ENCODE measurements around the gene NFKBIA.
"Not testable (repeated sequence)": the region's sequence is repeated elsewhere in the genome, so short reads cannot be mapped to it uniquely, and the experiment has no call there.

NFKBIA gene

GRCh38 chr14:35404449-35405303 lies at the start of gene NFKBIA:
Gene NFKBIA, minus strand, starts transcription at chr14:35404749. Its CDS starts 105 bp downstream, at chr14:35404644.
- peak; percentile 85 for DNase-seq

DNA sequence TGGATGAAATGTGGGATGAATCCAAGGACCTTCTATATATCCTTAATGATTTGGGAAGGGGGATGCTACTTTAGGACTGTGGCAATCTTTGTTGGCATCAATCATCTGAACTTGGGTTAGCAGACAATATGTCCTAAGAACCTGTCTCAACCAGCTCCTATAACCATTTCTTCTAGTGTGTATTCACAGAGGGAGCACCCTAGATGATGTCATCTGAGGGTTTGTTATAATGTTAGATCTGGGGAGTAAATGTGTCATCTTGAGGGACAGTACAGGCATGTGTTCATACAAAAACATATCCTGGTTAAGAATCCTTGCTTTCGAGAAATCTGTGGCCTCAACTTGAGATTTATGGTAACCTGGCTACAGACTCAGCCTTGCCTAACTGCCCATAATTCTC lies 41.9 kb upstream of the NFKBIA start:
- DNase-seq: no peak

DNA sequence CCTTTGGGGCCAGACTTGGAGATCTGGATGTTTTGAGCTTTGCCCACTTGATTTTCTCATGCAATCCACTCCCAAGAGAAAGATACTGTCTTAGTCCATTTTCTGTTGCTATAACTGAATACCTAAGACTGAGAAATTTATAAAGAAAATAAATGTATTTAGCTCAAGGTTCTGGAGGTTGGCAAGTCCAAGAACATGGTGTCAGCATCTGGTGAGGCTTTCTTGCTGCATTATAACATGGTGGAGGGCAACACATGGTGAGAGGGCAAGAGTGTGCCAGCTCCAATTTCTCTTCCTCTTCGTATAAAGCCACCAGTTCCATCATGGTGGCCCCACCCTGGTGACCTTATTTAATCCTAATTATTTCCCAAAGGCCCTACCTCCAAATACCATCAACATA lies 39.6 kb upstream of the NFKBIA start:
- no peak for DNase-seq

DNA sequence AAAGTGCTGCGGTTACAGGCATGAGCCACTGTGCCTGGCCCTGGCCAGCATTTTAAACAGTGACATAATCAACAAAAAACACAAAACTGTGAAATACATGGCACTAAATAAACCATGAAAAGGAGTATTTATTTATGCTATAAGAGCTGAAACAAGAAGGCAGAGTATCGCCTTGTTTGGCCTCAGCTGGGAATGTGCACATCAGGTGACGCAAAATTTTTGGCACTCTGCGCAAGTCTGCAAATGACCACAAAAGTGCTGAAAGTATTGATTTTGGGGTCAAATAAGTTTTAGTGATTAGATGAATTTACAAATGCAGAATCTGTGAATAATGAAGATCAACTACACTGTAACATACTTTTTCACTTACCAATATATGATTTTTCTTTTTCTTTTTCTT lies 36.6 kb upstream of the NFKBIA start:
- no peak for DNase-seq

GRCh38 chr14:35438910-35439713 lies 34.6 kb upstream of the NFKBIA start:
- DNase-seq: peak; percentile 9

- DNase-seq: not testable (repeated sequence)
These were observed 33.9 kb upstream of the NFKBIA start for GRCh38 chr14:35438492-35438891.

DNA sequence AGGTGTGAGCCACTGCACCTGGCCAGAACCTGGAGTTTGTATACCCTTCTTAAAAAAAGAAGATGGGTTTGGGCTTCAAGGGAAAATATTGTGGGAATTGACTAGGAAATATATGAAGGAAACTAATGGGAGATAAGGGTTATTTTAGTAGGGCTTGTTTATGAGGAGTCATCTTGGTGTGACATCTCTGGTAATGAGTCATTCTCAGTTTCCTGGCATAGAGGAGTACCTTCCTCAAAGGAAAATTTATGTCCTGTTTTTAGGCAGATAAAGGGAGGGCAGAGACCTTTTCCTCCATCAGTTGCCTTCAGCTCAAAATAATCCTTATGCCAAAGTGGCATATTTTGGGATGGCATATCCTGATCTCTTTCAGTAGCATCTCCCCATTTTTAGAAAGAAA lies 30.6 kb upstream of the NFKBIA start:
- DNase-seq: peak; percentile 2

DNA sequence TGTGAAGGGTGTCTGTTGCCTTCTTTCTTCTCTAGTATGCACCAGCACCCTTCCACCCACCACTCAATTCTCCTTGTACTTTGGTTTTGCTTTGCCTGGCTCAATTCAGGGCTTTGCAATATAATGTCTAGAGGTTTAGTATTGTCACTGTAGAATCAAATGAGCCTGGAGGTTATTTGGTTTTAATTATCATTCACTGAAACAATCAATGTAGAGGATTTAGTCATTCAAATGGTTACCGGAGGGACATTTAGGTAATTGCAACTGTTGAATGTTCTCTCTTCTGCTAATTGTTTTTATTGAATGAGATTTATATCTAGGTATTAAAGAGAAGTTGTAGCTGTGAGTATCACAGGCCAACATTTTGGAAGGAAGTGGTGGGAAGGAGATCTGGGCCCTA lies 29.3 kb upstream of the NFKBIA start:
- no peak for DNase-seq

DNA sequence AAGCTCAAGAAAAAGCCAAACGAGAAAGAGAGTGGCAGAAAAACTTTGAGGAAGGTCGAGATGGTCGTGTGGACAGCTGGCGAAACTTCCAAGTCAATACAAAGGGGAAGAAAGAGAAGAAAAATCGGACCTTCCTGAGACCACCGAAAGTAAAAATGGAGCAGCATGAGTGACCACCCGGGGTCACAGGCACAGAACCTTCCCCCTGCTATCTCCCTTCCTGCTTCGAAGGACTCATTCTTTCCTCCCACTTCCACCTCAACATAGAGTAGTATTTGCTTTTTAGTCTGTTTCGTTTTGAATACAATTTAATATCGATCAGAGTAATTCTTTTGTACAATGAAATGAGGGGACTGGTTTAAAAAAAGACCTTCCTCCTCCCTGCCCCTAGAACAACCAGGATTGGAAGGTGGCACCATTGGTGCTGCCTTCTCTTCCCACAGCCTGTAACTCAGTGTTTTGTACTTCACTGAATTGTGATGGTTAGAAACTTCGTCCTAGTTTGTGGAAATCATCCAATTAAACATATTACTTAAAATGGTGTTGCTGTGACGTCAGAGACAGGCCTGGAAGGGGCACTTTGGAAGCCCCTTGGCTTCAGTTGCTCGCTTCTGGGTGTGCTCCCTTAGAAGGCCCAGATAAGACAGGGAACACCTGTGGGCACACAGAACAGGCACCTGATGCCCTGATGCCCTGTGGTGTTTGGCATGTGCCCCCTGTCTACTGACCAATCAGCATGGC lies 26.1 kb upstream of the NFKBIA start:
- no peak for DNase-seq

- DNase-seq: no peak
These were observed 25.4 kb upstream of the NFKBIA start for GRCh38 chr14:35429951-35430350.

DNA sequence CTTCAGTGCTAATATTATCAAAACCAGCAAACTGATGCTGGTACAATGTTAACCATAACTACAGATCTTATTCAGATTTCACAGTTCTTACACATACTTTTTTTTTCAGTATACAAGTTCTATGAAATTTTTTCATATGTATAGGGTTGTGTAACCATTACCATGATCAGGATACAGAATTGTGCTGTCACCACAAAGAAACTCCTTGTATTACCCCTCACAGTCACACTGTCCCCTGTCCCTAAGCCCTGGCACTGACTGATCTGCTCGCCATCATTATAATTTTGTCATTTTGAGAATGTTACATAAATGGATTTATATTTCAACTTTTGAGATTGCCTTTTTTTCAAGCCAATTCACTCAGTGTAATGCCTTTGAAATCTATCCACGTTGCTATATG lies 21.3 kb upstream of the NFKBIA start:
- DNase-seq: no peak

- DNase-seq: no peak
These were observed 19.1 kb upstream of the NFKBIA start for GRCh38 chr14:35423621-35424020.

- peak; percentile 83 for DNase-seq
These were observed 15.7 kb upstream of the NFKBIA start for GRCh38 chr14:35420036-35420811.

DNA sequence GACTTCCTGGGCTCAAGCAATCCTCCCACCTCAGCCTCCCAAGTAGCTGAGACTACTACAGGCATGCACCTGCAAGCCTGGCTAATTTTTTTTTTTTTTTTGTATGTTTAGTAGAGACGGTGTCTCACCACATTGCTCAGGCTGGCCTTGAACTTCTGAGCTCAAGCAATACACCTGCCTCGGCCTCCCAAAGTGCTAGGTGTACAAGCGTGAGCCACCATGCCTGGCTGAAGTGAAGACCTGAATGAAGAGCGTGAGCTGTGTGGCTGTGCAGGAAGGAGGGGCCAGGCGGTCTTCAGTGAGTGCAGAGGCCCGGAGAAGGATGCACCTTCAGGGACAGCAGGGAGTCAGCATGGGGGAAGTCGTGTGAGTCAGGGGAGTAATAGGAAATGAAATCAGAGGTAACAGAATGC lies 14.9 kb upstream of the NFKBIA start:
- DNase-seq: peak; percentile 53

- no peak for DNase-seq
These were observed 13.5 kb upstream of the NFKBIA start for GRCh38 chr14:35418093-35418492.

- no peak for DNase-seq
These were observed 11.7 kb upstream of the NFKBIA start for GRCh38 chr14:35416108-35416750.

DNA sequence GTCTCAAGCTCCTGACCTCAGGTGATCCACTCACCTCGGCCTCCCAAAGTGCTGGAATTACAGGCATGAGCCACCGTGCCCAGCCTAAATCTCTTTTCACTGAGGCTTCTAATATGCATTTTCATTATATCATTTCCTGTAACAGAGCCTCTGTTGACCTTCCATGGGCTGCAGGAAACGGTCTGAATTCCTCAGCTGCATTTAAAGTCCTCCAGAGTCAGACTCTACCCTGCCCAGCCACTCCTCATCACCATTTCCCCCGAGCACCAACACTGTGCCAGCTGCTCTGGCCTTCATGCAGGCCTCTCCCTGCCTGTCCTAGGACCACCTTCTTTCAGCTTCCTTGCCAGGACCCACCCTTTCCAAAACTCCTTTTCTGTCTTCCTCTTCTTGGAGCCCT lies 9.8 kb upstream of the NFKBIA start:
- peak; percentile 53 for DNase-seq

DNA sequence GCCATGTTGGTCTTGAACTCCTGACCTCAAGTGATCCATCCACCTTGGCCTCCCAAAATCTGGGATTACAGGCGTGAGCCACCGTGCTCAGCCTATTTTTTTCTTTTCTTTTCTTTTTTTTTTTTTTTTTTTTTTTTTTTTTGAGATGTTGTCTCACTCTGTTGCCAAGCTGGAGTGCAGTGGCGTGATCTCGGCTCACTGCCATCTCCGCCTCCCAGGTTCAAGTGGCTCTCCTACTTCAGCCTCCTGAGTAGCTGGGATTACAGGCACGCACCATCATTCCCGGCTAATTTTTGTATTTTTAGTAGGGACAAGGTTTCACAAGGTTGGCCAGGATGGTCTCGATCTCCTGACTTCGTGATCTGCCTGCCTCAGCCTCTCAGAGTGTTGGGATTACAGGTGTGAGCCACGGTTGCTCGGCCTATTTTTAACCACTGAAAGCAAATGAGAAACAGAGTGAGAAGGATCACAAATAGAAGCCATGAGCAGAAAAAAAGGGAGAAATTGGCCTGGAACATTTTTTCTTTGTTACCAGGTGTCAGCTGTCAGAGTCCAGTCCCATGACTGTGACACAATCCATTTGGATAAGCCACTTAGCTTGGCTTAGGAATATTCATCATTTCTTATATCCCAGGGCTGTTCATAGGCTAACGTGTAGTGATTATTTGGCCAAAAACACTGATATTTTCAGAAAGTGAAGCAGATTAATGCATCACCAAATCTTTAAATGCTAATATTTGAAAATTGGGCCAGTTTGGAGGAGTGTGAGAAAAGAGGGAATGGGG lies 7.9 kb upstream of the NFKBIA start:
- DNase-seq: no peak

DNA sequence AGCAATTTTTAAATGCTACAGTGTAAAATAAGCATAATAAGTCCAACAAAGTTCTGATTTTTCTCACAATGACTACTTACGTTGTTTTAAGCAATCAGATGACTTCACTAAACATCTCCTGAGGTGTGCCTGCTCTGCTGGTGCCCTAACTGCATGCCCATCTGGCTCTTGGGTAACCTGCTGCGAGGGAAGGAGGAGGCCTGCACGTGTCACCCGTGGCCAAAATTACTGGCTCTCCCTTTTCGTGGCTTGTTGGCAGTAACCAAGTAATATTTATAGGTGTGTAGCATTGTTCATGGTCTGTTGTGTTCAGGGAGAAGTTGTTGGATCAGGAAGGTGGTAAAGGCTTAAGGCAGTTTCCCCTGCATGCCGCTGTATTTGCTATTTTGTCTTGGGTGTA lies 6.3 kb upstream of the NFKBIA start:
- DNase-seq: no peak

- no peak for DNase-seq
These were observed 5.0 kb upstream of the NFKBIA start for GRCh38 chr14:35409595-35409994.

DNA sequence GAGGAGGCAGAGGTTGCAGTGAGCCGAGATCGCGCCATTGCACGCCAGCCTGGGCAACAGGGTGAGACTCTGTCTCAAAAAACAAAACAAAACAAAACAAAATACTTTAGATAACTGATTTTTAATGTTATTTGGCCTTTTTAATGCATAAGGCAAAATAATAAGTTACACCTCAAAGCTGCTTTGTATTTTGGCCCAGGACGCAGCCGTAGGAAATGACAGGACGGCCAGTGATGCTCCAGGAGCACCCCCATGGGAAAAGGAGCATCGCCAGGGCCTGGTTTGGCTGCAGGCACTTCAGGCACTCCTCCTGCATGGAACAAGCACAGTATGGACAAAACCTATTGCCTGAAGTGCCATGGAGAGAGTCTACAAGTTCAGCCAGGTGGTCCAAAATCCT lies 3.5 kb upstream of the NFKBIA start:
- DNase-seq: no peak
